ENCODE data around the gene PLCB1. TPM values are rescaled to one million over a fixed set of nuclear protein-coding genes. Genes with fewer than 3 reads are reported as not detected.

PLCB1 gene
- polyA plus RNA-seq, 1 donor (not counting 4 experiments of a cell fraction or from before 2014, with no cell fraction given) = 0.37 TPM

GRCh38 chr20:8248051-8248450 lies 116.0 kb downstream of the PLCB1 start:
- Histone ChIP-seq H3K9me3 (ENCODE audit: control insufficient read depth, low read depth, low read length) (no peaks in the 10 kb centered on the region), H3K9me1 (ENCODE audit: control insufficient read depth, extremely low read depth, insufficient read depth, low read length) (no peaks in the 10 kb centered on the region), H3K27me3 (ENCODE audit: control insufficient read depth, extremely low read depth, insufficient read depth, low read length) (no peaks in the 10 kb centered on the region), H3K9ac (ENCODE audit: control insufficient read depth, extremely low read depth, insufficient read depth, low read length) (no peak overlapping the region), H3K27ac (ENCODE audit: control insufficient read depth, insufficient read depth, low read length) (no peak overlapping the region), H4K20me1 (ENCODE audit: control insufficient read depth, extremely low read depth, insufficient read depth, low read length) (no peaks in the 10 kb centered on the region), H3K79me2 (ENCODE audit: control insufficient read depth, insufficient read depth, low read length) (no peaks in the 10 kb centered on the region), H3K4me3 (ENCODE audit: control insufficient read depth in 2 of 3, extremely low read depth in 1 of 3, insufficient read depth in 2 of 3, low read depth in 1 of 3, low read length in 3 of 3) (no peak overlapping the region), H3K4me1 (ENCODE audit: control insufficient read depth, extremely low read depth, insufficient read depth, low read length) (no peaks in the 10 kb centered on the region), H2AFZ (ENCODE audit: control insufficient read depth, low read length) (no peak overlapping the region), H3K4me2 (ENCODE audit: control insufficient read depth, extremely low read depth, insufficient read depth, low read depth, low read length) (no peak overlapping the region), H3K36me3 (ENCODE audit: control insufficient read depth in 2 of 2, extremely low read depth in 1 of 2, insufficient read depth in 2 of 2, low read length in 2 of 2) (no peaks in the 10 kb centered on the region)
- FAIRE-seq (no peak), DNase-seq (ENCODE audit: low read depth, low spot score) (no peak)
- TF ChIP-seq CTCF (optimal IDR thresholded peaks at IDR 0.05 in 1 of 3, IDR thresholded peaks at IDR 0.05 in 1 of 3, conservative IDR thresholded peaks at IDR 0.05 in 1 of 3; ENCODE audit: extremely low read depth in 1 of 3, insufficient read depth in 2 of 3, low read length in 3 of 3) (no peak), EZH2 (IDR thresholded peaks at IDR 0.05; ENCODE audit: low read length) (no peak)
- dilution Hi-C loops (cut with MboI; ENCODE audit: extremely low pct_ligation_motif_present, low sequenced_read_pairs) = no loop called here

DNA sequence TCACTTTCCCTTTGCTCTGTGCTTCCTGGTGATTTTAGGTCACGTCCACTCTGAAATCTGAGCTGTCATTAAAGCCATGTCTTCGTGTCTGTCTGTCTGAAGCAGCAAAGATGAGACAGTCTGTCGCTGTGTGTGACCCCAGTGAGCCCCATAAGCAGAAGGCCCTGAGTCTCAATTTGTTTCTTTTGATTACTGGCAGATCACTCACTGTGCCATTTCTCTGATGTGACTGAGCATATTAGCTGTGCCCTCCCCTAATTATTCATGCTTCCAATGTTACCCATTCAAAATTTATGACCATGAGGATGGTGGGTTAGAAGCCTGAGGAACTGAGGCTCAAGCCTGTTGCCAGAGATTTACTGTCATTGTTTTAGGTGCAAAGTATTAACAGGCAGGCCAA lies 117.6 kb downstream of the PLCB1 start:
- no peaks in the 10 kb centered on the region for H3K27me3 ChIP-seq (ENCODE audit: control insufficient read depth, extremely low read depth, insufficient read depth, low read length)
- no peak overlapping the region for H2AFZ ChIP-seq (ENCODE audit: control insufficient read depth, low read length)
- DNase-seq (ENCODE audit: low read depth, low spot score) (no peak), FAIRE-seq (no peak)
- no peak overlapping the region for H3K4me3 ChIP-seq (ENCODE audit: control insufficient read depth in 2 of 3, extremely low read depth in 1 of 3, insufficient read depth in 2 of 3, low read depth in 1 of 3, low read length in 3 of 3)
- dilution Hi-C loops (cut with MboI; ENCODE audit: extremely low pct_ligation_motif_present, low sequenced_read_pairs) = no loop called here
- no peak overlapping the region for H3K9ac ChIP-seq (ENCODE audit: control insufficient read depth, extremely low read depth, insufficient read depth, low read length)
- H3K4me2 ChIP-seq (ENCODE audit: control insufficient read depth, extremely low read depth, insufficient read depth, low read depth, low read length) = no peak overlapping the region
- no peaks in the 10 kb centered on the region for H3K4me1 ChIP-seq (ENCODE audit: control insufficient read depth, extremely low read depth, insufficient read depth, low read length)
- H3K27ac ChIP-seq (ENCODE audit: control insufficient read depth, insufficient read depth, low read length) = no peak overlapping the region
- H3K9me3 ChIP-seq (ENCODE audit: control insufficient read depth, low read depth, low read length) = no peaks in the 10 kb centered on the region
- no peaks in the 10 kb centered on the region for H3K79me2 ChIP-seq (ENCODE audit: control insufficient read depth, insufficient read depth, low read length)
- H4K20me1 ChIP-seq (ENCODE audit: control insufficient read depth, extremely low read depth, insufficient read depth, low read length) = no peaks in the 10 kb centered on the region
- H3K9me1 ChIP-seq (ENCODE audit: control insufficient read depth, extremely low read depth, insufficient read depth, low read length) = no peaks in the 10 kb centered on the region
- H3K36me3 ChIP-seq (ENCODE audit: control insufficient read depth in 2 of 2, extremely low read depth in 1 of 2, insufficient read depth in 2 of 2, low read length in 2 of 2) = no peaks in the 10 kb centered on the region
- TF ChIP-seq CTCF (optimal IDR thresholded peaks at IDR 0.05 in 1 of 3, IDR thresholded peaks at IDR 0.05 in 1 of 3, conservative IDR thresholded peaks at IDR 0.05 in 1 of 3; ENCODE audit: extremely low read depth in 1 of 3, insufficient read depth in 2 of 3, low read length in 3 of 3) (no peak), EZH2 (IDR thresholded peaks at IDR 0.05; ENCODE audit: low read length) (no peak)

Data from keratinocyte (primary cell).